HG02763 (cell line): ENCODE data around the gene HCCS.
A peak's percentile ranks its signal among the peaks of the same experiment; 100 is the strongest.

ENCODE experiments used
- ATAC-seq: cut with Tn5 transposase; IDR thresholded peaks from one replicate; pipeline ENCODE4 v1.9.1; 2021; ENCODE audit warnings: mild to moderate bottlenecking, moderate library complexity; ENCODE audit not compliant: unreplicated experiment

The HCCS gene

DNA sequence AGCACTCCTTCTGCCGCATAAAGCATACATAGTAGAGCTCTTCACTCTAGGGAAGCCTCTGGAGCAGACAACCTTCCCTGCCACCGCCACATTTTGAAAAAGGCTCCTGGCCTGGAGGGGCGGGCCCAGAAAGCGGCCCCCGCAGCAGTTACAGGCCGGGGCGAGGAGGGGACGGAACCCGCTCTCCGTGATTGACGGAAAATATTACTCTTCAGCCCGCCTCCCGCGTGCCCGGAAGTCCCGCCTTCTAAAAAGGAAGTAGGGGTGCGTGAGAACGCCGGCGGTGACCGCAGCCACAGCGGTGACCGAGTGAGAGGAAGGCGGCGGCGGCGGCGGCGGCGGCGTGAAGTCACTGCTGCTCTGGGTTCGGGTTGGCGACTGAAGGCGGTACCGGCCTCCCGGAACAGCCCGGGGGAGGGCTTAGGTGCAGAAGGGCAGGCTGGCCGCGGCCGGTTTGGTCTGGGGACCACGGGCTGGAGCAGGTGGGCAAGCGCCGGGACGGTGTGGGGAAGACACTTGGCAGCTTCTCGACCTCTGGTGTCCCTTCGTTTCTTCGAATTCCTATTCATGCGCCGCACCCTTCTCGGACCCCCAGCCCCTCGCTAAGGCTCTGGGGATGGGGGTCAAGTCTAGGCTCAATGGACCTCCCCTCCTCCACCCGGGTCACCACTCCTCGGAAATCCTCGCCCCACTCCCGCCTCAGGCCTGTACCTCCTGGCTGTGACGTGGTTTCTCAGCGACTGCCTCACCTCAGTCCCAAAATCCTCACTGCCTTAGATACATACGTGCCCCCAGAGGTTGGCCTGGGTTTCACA, at the start of gene HCCS:
TSS of gene HCCS (plus strand) at position 296 of the 815 bp plus-strand sequence. CDS start 729 bp downstream, outside the sequence.
- ATAC-seq, result peak; percentile 91

DNA sequence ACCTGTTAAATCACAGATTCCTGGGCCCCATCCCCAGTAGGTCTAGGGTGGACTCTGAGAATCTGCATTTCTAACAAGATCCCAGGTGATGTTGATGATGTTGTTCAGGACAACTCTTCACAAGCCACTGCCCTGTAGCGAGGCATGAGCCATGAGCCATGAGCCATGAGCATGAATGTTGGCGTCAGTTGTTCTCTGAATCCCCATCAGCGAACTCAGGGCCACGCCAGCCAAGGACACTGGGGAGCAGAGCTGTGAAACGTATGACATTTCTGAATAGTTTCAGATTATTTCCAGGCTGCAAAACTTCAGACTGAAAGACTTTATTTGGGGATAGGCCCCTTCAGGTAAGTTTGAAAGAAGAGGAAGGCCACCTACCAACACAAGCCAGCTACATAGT, 46.9 kb upstream of the HCCS start:
- no peak for ATAC-seq

DNA sequence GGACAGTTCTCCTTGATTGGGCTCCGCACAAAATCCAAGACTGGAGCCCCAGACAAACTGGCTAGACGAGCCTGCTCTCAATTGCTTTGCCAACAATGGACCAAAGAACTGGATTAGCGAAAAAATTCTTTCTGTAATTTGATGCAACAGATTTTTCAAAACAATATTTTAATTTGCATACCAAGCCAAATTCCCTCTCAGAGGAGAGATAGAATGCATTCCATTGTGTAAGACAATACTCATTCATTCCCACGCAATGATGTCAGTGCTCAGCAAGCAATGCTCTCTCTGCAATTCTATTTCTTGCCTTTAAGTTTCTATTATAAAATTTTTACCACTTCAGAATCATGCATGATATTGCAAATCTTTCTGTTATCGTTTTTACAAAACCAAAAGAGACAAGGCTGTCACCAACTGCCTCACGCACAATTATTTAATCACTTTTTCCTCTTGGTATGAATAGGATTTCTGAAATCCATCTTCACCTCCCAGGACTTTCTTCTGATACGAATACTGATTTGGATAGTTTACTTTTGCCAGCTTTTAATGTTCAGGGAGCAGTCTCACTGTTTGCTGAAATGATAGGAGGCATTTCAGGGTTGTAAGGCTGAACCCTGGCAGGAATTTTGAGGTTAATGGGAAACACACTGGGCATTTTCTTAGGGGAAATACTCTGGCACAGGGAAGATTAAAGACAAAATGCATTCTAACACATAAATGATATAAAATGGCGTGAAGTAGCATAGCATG, 46.1 kb upstream of the HCCS start:
- ATAC-seq, result no peak

DNA sequence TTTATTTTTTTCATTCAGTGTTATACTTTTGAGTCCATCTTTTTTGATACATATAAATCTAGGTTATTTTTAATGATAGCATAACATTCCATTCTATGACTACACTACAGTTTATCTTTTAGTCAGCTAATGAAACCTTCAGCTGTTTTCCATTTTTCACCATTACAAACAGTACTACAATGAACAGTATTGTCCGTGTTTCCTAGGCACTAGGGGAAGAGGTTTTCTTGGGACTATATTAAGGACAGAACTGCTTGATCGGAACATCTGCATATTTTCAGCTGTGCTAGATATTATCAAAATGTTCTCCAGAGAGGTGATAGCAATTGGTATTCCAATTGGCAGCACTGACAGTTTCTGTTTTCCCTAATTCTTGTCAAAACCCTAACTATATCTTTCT, 44.3 kb upstream of the HCCS start:
- ATAC-seq, result no peak

DNA sequence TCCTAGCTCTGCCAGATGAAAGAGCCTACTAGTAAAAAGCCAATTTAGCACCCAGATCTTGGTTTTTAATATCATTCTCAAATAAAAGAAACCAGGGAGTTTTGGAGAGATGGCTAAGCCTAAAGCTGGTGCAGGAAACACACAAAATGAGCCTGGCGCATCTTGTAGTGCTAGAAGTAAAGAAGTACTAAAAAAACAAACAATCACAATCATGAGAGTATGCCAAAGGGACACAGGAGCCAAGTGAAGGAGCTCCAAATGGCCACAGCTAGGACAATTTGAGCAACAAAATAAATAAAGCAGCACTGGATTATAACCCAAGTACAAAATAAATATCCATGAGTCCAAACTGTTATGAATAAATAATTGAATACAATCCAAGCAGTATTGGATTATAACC, 37.8 kb upstream of the HCCS start:
- ATAC-seq, result no peak

DNA sequence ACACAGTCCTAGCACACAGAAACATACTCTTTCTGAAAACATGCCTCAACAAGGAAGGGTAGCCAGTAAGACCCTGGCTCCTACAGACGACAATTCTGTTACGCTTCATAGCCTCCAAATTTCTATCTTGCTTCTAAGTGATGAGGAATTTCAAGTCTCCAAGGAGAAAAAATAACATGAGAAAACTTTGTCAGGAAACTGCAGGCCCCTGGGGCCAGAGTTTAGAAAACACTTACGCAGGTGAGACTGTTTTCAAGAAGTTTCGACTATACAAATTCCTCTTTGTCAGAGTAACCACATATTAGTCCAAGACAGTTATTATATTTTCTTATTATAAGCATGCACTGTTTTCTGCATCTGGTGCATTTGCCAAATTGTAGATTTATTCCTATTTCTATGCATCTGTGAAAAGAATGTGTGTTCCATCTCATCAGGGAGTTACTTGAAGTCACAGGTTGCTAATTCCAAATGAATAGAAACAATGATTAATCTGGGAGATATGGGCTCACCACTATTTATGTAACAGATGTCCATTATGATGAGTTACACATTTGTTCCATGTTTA, 30.3 kb upstream of the HCCS start:
- ATAC-seq, result no peak

DNA sequence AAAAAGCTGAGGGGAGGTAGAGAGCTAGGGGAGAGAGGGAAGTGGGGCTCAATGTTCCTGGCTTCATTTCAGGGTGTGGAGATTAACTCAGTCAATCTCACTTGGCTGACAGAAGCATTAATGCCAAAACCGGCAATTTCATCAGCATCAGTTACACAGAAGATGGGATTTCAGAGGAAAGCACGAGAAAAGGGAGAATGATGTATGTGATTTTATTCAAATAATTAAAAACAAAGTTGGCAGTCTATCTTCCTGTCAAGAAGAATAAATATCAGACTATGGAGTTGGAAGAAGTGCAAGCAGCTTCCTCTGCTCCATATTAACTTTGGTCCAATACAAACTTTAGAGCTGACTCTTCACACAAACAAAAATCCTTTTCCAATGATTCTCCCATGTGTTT, 29.6 kb upstream of the HCCS start:
- ATAC-seq, result no peak

DNA sequence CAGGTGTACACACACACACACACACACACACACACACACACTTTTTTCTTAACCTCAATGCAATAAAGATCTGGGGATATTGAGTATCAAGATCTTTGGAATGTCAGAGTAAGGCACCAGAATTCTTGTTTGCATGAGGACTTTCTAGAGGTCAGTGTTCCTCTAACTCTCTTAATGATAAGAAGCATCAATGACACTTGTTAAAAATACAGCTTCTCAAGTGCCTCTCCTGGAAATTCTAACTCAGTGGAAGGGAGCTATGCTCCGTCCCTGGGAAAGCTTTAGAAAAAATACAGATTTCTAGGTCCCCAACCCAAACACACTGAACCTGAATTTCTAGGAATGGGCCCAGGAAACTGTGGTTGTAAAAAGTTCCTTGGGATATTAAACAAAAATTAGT, 25.8 kb upstream of the HCCS start:
- ATAC-seq, result no peak

DNA sequence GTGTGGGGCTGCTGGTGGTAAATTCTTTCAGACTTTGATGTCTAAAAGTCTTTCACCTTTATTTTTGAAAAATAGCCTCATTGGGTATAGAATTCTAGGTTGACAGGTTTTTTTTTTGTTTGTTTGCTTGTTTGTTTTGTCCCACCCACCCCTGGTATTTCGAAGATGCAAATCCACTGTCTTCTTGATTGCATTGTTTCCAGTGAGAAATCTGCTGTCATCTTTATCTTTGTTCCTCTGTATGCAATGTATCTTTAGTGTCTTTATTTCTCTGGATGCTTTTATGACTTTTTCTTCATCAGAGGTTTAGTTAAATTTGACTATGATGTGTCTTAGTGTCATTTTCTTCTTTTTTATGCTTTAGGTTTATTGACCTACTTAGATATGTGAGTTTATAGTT, 21.3 kb upstream of the HCCS start:
- no peak for ATAC-seq

DNA sequence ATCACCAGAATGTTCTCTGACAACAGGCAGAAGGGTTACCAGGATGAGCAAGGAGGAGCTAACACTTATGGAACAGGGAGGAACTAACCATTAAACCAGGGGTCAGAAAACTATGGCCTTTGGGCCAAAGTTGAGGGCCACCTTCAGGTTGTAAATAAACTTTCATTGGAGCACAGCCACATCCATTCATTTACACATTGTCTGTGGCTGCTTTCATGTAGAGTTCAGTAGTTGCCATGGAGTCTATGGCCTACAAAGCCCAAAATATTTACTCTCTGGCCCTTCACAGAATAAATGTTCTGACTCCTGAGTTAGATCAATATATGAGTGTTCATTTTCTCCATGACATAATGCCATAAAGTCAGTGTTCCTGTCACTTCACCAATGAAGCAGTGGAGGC, 13.2 kb upstream of the HCCS start:
- ATAC-seq, result no peak

DNA sequence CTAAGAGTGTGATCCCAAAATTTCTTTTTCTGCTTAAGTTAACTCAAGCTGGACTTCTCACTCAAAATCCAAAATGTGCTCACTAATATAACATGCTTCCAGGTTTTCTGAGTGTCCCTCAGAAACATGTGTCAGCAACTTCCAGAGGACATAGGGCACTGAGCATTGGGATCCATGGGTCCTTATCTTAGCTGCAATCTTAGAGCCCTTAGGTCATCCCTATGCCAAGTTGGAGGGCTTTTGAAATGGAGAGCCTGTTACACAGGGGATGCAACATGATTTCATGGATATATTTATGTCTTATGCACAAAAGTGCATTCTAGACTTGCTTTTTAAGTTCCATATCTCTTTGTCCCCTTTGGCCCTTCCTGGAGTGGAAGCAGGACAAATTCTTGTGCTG, 11.7 kb upstream of the HCCS start:
- ATAC-seq, result no peak

DNA sequence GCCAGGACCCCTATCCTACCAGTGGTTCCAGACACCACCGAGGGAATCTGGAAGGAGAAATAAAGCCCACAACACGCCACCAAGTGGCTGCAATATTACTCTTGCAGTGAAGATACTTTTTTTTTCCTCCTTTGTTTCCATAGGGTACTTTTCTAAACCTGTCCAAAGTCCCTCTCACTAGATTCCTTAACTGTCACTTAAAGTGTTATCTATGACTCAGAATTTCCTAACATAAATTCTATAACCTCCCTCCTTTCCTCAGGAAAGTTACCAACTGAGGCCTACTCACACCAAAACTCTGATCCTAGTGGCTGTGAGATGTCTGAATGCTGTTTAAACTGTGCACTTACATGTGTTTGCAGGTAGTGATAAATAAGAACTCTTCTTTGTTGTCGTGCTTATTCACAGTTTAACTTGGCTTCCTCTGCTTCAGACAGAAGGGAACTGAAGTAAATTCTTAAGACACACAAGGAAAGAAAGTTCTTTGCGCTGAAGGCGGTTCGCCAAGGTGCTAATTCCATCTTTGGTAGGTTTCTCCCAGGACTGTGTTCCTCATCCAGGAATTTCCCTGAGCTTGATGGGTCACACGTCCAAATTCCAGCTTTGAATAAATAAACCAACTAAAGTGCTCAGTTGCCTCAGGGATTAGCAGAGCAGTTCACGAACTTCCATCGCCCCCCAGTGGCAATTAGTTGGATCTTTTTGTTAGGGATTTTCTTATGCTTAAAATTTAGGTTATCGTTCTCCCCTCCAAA, 10.7 kb upstream of the HCCS start:
- no peak for ATAC-seq

DNA sequence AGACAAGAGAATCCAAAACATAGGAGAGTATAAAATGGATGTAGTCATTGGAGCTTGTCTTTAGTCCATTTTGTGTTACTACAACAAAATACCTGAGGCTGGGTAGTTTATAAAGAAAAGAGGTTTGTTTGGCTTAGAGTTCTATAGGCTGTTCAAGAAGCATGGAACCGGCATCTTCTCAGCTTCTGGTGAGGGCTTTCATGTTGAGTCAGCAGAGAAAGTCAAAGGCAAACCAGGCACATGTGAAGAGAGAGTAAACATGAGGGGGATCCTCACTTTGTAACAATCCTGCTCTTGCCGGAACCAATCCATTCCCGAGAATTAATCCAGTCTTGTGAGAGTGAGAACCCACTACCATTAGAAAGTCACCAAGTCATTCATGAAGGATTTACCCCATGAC, 8.1 kb upstream of the HCCS start:
- ATAC-seq, result no peak

DNA sequence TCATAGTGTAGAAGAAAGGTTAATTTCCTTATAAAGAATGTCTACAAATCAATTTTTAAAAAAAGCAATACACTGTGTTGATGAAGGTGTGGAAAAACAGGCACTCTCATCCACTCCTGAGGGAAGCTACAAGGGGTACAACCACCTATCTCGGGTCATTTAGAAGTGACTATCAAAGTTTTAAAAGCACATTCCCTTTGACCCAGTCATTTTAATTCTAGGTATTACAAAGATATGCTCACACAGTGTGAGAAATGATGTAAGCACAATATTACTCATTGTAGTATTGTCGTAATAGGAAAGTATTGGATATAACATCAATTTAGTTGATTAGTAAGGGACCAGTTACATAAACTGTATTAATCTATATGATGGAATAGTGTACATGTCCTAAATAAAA, 7.4 kb upstream of the HCCS start:
- no peak for ATAC-seq

DNA sequence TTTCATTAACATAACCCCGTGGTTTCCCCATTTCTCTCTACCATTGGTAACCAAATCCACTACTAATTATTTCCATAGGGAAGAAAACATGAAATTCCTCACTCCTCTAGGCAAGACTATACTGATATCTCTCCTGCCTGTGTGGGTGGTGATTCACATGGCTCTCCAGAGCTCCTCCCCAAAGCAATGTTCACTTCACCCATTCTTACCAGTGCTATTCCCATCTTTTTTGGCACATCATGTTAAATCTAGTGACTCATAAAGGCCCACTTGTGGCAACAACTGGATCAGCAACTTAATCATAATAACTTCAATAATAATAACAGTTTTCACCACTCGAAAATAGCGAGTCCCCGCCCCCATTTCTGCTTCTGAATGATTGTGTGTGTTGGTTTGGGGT, 6.1 kb upstream of the HCCS start:
- ATAC-seq, result no peak

DNA sequence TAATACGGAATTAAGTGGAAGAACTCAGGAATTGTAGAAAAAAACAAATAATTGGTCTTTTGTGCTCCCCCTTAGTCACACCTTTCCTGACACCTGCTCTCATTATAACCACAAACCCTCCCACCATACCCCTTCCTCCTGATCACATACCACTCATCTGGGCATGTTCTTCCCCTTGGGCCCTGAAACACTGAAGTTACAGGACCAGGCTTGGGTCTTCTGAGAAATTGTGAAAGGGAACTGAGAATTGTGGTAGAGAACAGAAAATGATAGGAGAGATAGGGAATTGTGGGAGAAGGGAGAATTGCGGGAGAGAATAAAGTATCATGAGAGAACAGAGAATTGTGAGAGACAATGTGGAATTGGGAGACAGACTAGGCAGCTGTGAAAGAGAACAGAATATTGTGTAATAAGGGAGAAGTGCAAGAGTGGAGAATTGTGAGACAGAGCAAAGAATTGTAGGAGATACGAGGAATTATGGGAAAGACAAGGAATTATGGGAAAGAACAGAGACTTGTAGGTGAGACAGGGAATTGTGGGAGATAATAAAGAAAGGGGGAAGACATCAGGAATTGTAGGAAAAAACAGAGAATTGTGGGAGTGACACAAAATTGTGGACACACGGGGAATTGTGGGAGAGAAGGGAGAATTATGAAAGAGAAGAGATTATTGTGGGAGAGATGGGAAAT, 2.7 kb upstream of the HCCS start:
- no peak for ATAC-seq

DNA sequence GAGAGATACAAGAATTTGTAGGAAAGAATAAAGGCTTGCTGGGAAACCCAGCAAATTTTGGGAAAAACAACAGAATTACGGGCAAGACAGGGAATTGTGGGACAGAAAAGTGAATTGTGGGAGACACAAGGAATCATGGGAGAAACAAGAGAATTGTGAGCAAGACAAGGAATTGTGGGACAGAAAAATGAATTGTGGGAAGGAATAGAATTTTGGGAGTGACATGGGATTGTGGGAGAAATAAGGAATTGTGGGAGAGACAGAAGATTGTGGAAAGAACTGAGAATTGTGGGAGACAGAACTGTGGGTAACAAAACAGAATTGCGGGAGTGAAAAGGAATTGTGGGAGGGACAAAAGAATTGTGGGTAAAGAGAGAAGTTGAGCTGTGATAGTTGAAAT, 1.2 kb upstream of the HCCS start:
- ATAC-seq, result no peak

DNA sequence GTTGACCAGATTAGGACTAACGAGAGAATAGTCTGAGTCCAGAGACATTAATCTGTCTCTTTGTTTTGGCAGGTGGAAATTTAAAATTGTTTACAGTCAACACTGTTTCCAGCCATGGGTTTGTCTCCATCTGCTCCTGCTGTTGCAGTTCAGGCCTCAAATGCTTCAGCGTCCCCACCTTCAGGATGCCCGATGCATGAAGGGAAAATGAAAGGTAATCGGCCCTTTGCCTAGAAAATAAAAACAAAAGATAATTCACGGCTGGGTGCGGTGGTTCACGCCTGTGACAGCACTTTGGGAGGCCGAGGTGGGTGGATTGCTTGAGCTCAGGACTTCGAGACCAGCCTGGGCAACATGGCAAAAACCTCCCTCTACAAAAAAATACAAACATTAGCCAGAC, 815 bp downstream of the HCCS start:
- ATAC-seq, result no peak

DNA sequence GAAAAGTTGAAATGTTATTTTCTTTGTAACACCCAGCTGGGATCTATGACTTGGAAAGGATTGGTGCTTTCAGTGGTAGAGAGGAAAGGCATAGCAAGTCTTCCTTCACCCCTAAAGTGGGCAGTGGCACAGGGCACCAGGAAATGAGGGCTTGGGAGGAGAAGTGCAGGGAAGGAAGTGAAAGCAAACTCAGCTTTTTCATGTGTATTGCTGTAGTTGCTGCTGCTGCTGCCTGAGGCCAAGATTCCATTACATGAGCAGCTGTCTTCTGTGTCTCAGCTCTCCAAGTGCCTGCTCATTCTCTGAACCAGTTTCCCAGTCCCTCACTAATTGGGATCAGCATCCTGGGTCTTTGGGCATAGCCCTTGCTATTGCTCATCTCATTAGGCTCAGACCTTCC, 2.6 kb downstream of the HCCS start:
- no peak for ATAC-seq

DNA sequence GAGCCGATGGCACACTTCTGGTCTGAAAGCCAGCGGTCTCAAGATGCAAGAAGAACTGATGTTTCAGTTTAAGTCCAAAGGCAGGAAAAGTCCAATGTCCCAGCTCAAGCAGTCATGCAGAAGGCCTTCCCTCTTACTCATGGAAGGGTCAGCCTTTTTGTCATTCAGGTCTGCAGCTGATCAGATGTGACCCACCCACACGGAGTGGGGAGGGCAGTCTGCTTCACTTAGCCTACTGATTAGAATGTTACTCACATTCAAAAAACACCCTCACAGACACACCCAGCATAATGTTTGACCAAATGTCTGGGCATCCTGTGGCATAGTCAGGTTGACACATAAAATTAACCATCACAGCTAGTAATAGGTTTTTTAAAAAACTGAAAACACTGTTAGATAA, 6.6 kb downstream of the HCCS start:
- ATAC-seq, result no peak
